Inflammatory macrophage (primary cell): ENCODE data around the gene IL17RA.

Source experiments
- DNase-seq, 2 donors: peaks; one replicate each; pipeline ENCODE4 v3.0.0-alpha.2; 2020 to 2022

Gene IL17RA

GRCh38 chr22:17158568-17159503 is 74.0 kb downstream of the IL17RA start, which contains the start of gene HDHD5:
Gene HDHD5 (minus strand): TSS chr22:17159277. CDS start chr22:17159251, 26 bp downstream.
- peak; percentile 86 to 92 for DNase-seq

- DNase-seq: peak; percentile 13 to 21
These were observed 74.7 kb downstream of the IL17RA start for GRCh38 chr22:17159504-17159951.

DNA sequence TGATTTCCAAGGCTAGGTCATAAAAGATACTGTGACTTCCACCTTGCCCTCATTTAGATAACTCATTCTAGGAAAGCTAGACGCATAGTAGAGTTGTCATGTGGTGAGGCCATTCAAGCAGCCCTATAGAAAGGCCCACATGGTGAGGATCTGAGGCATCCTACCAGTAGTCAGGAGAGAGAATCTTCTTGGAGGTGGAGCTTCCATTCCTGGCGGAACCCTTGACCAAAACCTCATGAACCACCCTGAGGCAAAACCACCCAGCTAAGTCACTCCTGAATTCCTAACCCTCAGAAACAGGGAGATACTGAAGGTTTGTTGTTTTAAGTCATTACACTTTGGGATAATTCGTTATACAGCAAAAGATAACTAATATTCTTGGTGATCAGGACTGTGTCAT is 77.2 kb downstream of the IL17RA start:
- DNase-seq: no peak

DNA sequence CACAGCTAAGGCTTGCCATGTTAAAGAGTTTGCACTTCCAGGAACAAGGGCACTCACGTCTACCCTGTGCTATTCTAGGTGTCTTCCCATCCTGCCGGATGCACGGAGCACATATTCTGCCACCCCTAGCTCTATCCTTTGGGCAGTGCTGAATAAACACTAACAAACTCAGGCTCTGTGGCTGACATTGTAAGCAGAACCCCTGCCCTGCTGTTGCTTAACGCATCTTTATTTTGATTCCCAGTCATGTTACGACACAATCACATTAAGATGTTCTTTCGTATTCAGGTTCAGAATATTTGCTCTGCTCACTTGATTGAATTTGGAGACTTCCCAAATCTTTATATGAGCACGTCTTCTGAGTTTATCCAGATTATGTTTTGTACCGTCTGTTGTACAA is 77.9 kb downstream of the IL17RA start:
- no peak for DNase-seq

- DNase-seq: peak in 1 of 2 donors; percentile 22
These were observed 79.7 kb downstream of the IL17RA start for GRCh38 chr22:17164392-17165024.
